Glutamatergic neuron (in vitro differentiated cells): ENCODE measurements around the gene NXNL1. TPM values are rescaled to one million over a fixed set of nuclear protein-coding genes. Genes with fewer than 3 reads are reported as not detected.

Experiments used
- DNase-seq: peaks from one replicate; pipeline ENCODE4 v3.0.0; 2022
- H3K27ac Mint-ChIP-seq: one replicate; pipeline ENCODE4 v1.8.0; 2020; ENCODE audit warnings: mild to moderate bottlenecking, mixed read lengths, inconsistent platforms; ENCODE audit not compliant: unreplicated experiment
- H3K27me3 Mint-ChIP-seq: one replicate; pipeline ENCODE4 v1.8.0; 2020; ENCODE audit warnings: mild to moderate bottlenecking, moderate library complexity, mixed read lengths, inconsistent platforms; ENCODE audit not compliant: unreplicated experiment
- H3K36me3 Mint-ChIP-seq: one replicate; pipeline ENCODE4 v1.8.0; 2020; ENCODE audit warnings: mild to moderate bottlenecking, mixed read lengths, inconsistent platforms; ENCODE audit not compliant: unreplicated experiment
- H3K4me1 Mint-ChIP-seq: one replicate; pipeline ENCODE4 v1.8.0; 2020; ENCODE audit warnings: mild to moderate bottlenecking, low read depth, mixed read lengths, inconsistent platforms; ENCODE audit not compliant: unreplicated experiment
- H3K4me3 Mint-ChIP-seq: one replicate; pipeline ENCODE4 v1.8.0; 2020; ENCODE audit warnings: mild to moderate bottlenecking, mixed read lengths, inconsistent platforms; ENCODE audit not compliant: unreplicated experiment
- H3K9me3 Mint-ChIP-seq: one replicate; pipeline ENCODE4 v1.8.0; 2020; ENCODE audit warnings: mild to moderate bottlenecking, moderate library complexity, mixed read lengths, inconsistent platforms; ENCODE audit not compliant: unreplicated experiment
- total RNA-seq: library from RNA; stranded (reverse); fragmentation: NEBNext Ultra II Directional; extraction: Animal tissue kit (Norgen Biotek cat#: 25700); gene quantifications from one replicate; pipeline ENCODE4 v1.2.1, GENCODE V29; 2021; ENCODE audit not compliant: unreplicated experiment
- TF ChIP-seq, protein P1 (sequence below): fragments of 200-600 bp; sonication (generic); IDR thresholded peaks from one replicate; pipeline ENCODE4 v1.5.0; 2021; ENCODE audit not compliant: partially characterized antibody, unreplicated experiment

The NXNL1 gene
- total RNA-seq, 1 donor from 2014 or later = not detected

DNA sequence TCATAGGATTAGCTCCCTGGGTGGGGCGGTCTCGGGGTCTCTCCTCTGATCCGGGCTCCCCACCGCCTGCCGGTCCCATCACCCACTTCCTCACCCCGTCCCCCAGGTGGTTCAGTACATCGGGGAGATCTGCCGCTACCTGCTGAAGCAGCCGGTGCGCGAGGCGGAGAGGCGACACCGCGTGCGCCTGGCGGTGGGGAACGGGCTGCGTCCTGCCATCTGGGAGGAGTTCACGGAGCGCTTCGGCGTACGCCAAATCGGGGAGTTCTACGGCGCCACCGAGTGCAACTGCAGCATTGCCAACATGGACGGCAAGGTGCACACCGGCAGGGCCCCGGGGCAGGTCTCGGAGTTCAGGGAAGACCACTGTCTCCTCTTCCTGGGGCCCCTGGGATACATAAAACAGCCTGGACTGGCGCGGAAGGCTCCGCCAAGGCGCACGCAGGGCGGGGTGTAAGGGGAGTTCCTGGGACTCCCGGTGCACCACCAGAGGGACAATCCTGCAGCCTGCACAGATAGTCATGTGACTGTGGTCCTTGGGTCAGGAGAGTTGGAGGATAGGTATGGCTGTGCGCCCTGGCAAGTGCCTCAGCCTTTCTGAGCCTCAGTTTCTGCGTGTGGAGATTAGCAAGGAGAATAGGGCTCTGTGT is 36.5 kb upstream of the NXNL1 start:
- Mint-ChIP-seq H3K36me3 (no peaks in the 10 kb centered on the region), H3K4me3 (peak overlapping the region; percentile 67), H3K4me1 (peaks cover 9% of the 10 kb centered on the region), H3K27me3 (peaks cover 8% of the 10 kb centered on the region), H3K9me3 (peaks cover 7% of the 10 kb centered on the region), H3K27ac (no peak overlapping the region)
- peak; percentile 47 for DNase-seq
- TF ChIP-seq, protein P1, sequence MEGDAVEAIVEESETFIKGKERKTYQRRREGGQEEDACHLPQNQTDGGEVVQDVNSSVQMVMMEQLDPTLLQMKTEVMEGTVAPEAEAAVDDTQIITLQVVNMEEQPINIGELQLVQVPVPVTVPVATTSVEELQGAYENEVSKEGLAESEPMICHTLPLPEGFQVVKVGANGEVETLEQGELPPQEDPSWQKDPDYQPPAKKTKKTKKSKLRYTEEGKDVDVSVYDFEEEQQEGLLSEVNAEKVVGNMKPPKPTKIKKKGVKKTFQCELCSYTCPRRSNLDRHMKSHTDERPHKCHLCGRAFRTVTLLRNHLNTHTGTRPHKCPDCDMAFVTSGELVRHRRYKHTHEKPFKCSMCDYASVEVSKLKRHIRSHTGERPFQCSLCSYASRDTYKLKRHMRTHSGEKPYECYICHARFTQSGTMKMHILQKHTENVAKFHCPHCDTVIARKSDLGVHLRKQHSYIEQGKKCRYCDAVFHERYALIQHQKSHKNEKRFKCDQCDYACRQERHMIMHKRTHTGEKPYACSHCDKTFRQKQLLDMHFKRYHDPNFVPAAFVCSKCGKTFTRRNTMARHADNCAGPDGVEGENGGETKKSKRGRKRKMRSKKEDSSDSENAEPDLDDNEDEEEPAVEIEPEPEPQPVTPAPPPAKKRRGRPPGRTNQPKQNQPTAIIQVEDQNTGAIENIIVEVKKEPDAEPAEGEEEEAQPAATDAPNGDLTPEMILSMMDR = no peak

DNA sequence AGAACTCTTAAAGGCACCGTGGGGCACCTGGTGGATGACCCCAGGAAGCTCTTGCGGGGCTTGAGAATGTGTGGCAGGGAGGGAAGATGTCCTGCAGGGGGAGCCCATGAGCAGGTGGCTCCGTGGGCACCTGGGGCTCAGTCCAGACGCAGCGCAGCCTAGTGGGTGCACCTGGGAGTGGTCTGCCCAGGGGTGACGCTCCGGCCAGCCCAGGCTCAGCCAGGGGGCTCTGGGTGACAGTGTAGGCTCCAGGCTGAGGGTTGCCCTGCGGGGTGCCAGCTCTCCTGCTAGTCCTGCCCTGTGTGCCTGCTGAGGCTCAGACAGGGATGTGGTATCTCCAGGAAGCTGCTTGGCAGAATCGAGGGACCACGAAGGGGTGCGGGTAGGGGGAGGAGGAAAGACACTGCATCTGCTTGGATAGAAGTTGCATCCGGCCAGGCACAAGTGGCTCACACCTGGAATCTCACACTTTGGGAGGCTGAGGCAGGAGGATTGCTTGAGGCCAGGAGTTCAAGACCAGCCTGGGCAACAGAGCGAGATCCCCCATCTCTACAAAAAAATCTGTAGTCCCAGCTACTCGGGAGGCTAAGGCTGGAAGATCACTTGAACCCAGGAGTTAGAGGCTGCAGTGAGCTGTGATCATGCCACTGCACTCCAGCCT is 35.7 kb upstream of the NXNL1 start:
- Mint-ChIP-seq H3K9me3 (peaks cover 8% of the 10 kb centered on the region), H3K36me3 (no peaks in the 10 kb centered on the region), H3K4me1 (peaks cover 15% of the 10 kb centered on the region), H3K27me3 (peaks cover 10% of the 10 kb centered on the region), H3K4me3 (peak overlapping the region; percentile 20), H3K27ac (no peak overlapping the region)
- TF ChIP-seq, protein P1 = peak; percentile 91
- DNase-seq = peak; percentile 84

GRCh38 chr19:17495639-17496296 is 35.0 kb upstream of the NXNL1 start:
- Mint-ChIP-seq H3K9me3 (peaks cover 8% of the 10 kb centered on the region), H3K4me3 (peak overlapping the region; percentile 42), H3K27me3 (peaks cover 10% of the 10 kb centered on the region), H3K36me3 (no peaks in the 10 kb centered on the region), H3K27ac (peak overlapping the region; percentile 88), H3K4me1 (peaks cover 18% of the 10 kb centered on the region)
- TF ChIP-seq, protein P1 = no peak
- no peak for DNase-seq

GRCh38 chr19:17491287-17491686 is 30.6 kb upstream of the NXNL1 start:
- H3K27ac Mint-ChIP-seq = no peak overlapping the region
- DNase-seq = no peak
- H3K9me3 Mint-ChIP-seq = peaks cover 4% of the 10 kb centered on the region
- H3K4me1 Mint-ChIP-seq = peaks cover 17% of the 10 kb centered on the region
- TF ChIP-seq, protein P1 = no peak
- H3K27me3 Mint-ChIP-seq = peaks cover 8% of the 10 kb centered on the region
- no peaks in the 10 kb centered on the region for H3K36me3 Mint-ChIP-seq
- H3K4me3 Mint-ChIP-seq = no peak overlapping the region

DNA sequence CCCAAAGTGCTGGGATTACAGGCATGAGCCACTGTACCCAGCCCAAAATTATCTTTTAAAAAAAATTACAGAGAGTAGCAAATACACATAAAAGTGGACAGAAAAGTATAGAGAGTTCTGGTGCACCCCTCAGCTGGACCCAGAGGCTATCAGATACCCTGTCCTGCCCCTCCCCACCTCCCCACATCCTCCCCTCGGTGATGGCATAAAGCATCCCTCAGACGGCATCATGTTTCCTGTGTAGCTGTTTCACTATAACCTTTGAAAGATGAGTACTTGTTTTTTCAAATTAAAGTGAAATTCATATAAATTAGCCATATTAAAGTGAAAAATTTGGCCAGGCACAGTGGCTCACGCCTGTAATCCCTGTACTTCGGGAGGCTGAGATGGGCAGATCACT is 29.7 kb upstream of the NXNL1 start:
- Mint-ChIP-seq H3K4me3 (no peak overlapping the region), H3K4me1 (peaks cover 17% of the 10 kb centered on the region), H3K9me3 (peaks cover 2% of the 10 kb centered on the region), H3K27me3 (peaks cover 6% of the 10 kb centered on the region), H3K27ac (no peak overlapping the region), H3K36me3 (no peaks in the 10 kb centered on the region)
- no peak for DNase-seq
- TF ChIP-seq, protein P1 = no peak
